K562 (cell line): ENCODE measurements around the gene ECT2L. TPM values are rescaled to one million over a fixed set of nuclear protein-coding genes. Genes with fewer than 3 reads are reported as not detected.

Experiments used
- ATAC-seq: fragments of 200-7000 bp; cut with Tn5 transposase; 3 replicates; pipeline ENCODE4 v1.9.1; 2020; ENCODE audit warnings: moderate library complexity
- BruUV-seq: library from RNA; stranded (reverse); fragments of 400-500 nt; replicated peaks from 2 replicates; lab custom pipeline; 2021; lab: Mats Ljungman, UMichigan
- CTCF ChIA-PET: fragments of 300-600 bp; formaldehyde crosslinking; extraction: SDS; loops from one replicate; lab custom pipeline; 2021; ENCODE audit warnings: low intra/inter-chr PET ratio; lab: Yijun Ruan, JAX
- POLR2A ChIA-PET: fragments of 300-600, 350-650 bp; sonication (Branson Sonifier 250); formaldehyde crosslinking; extraction: SDS; loops from one replicate; lab custom pipeline; 2021; ENCODE audit warnings: antibody characterized with exemption, inconsistent platforms; lab: Yijun Ruan, JAX
- DNase-seq, 4 experiments: peaks; one replicate each; pipeline versions ENCODE4 v3.0.0 to v3.0.0-alpha.2; 2011 to 2018; ENCODE audit warnings: low spot score in 3 of 4, mixed read lengths in 3 of 4; ENCODE audit errors: extremely low read depth in 1 of 4
- FAIRE-seq: peaks from 2 replicates; lab custom pipeline; 2011; peaks lifted over from hg19 to GRCh38; lab: Jason Lieb, UNC
- H2AFZ ChIP-seq: 2 replicates; pipeline ENCODE4 v1.6.0; 2011; ENCODE audit warnings: low read depth, low read length, control low read depth, inconsistent platforms
- H3K27ac ChIP-seq: fragments of 200-600 bp; 3 replicates; pipeline ENCODE4 v1.8.0; 2011; ENCODE audit warnings: low read depth, mild to moderate bottlenecking, control low read depth, inconsistent platforms, low read length, moderate library complexity, mixed read lengths; ENCODE audit errors: extremely low read depth
- H3K27me3 ChIP-seq, 2 experiments: fragments of 300-600 bp in 1 of 2; 2 replicates in 1 of 2; 3 replicates in 1 of 2; pipeline versions ENCODE4 v1.6.0 to v1.8.0; 2011; ENCODE audit warnings: inconsistent platforms in 2 of 2, low read length in 2 of 2, mild to moderate bottlenecking in 1 of 2, mixed read lengths in 1 of 2, moderate library complexity in 1 of 2; ENCODE audit not compliant: control insufficient read depth in 2 of 2, insufficient read depth in 2 of 2
- H3K36me3 ChIP-seq: fragments of 300-600 bp; 3 replicates; pipeline ENCODE4 v1.8.0; 2011; ENCODE audit warnings: mild to moderate bottlenecking, low read length, inconsistent platforms; ENCODE audit not compliant: control insufficient read depth, insufficient read depth
- H3K4me1 ChIP-seq, 2 experiments: fragments of 200-600 bp in 1 of 2; replicated peaks in 1 of 2; 2 replicates in 1 of 2; 3 replicates in 1 of 2; pipeline versions ENCODE4 v1.5.1 to v1.8.0; 2011; ENCODE audit warnings: inconsistent platforms in 2 of 2, low read length in 2 of 2, mild to moderate bottlenecking in 1 of 2, mixed read lengths in 1 of 2, moderate library complexity in 1 of 2; ENCODE audit not compliant: control insufficient read depth in 2 of 2, insufficient read depth in 2 of 2
- H3K4me2 ChIP-seq: 2 replicates; pipeline ENCODE4 v1.6.1; 2011; ENCODE audit warnings: low read length, control low read depth, inconsistent platforms, mixed read lengths; ENCODE audit not compliant: insufficient read depth
- H3K4me3 ChIP-seq: fragments of 200-600 bp; sonication (generic), shearing (Covaris generic); 2 replicates; pipeline ENCODE4 v1.5.1; 2016; ENCODE audit warnings: control low read depth, inconsistent platforms
- H3K79me2 ChIP-seq: fragments of 200-600 bp; 3 replicates; pipeline ENCODE4 v1.8.0; 2011; ENCODE audit warnings: low read length, inconsistent platforms; ENCODE audit not compliant: control insufficient read depth, insufficient read depth
- H3K9ac ChIP-seq, 2 experiments: 2 replicates each; pipeline versions ENCODE4 v1.6.0 to v1.6.1; 2011; ENCODE audit warnings: low read depth in 2 of 2, low read length in 2 of 2, control low read depth in 1 of 2, inconsistent platforms in 1 of 2, mild to moderate bottlenecking in 1 of 2, mixed read lengths in 1 of 2; ENCODE audit not compliant: insufficient read depth in 1 of 2
- H3K9me1 ChIP-seq: one replicate; pipeline ENCODE4 v1.6.0; 2011; ENCODE audit warnings: inconsistent platforms, mild to moderate bottlenecking, low read length, moderate library complexity; ENCODE audit not compliant: control insufficient read depth, insufficient read depth
- H3K9me3 ChIP-seq: replicated peaks from 2 replicates; pipeline ENCODE4 v1.5.1; 2011; ENCODE audit warnings: low read depth, low read length, inconsistent platforms; ENCODE audit not compliant: control insufficient read depth, insufficient read depth
- H4K20me1 ChIP-seq: replicated peaks from 2 replicates; pipeline ENCODE4 v1.6.1; 2011; ENCODE audit warnings: low read length, inconsistent platforms, mixed read lengths; ENCODE audit not compliant: control insufficient read depth, insufficient read depth
- ATF1 ChIP-seq, 2 experiments: fragments of 450-650 bp in 1 of 2; IDR thresholded peaks; 2 replicates each; pipeline ENCODE4 v1.6.1; 2016; ENCODE audit warnings: missing compliant biosample characterization in 1 of 2, missing genetic modification characterization in 1 of 2
- C11orf30 ChIP-seq: fragments of 450-650 bp; IDR thresholded peaks from 2 replicates; pipeline ENCODE4 v1.6.1; 2016; ENCODE audit warnings: low read depth, mild to moderate bottlenecking
- FUS ChIP-seq: fragments of 200-400 bp; formaldehyde crosslinking; optimal IDR thresholded peaks from 2 replicates; pipeline ENCODE3; 2017; ENCODE audit warnings: low read depth, low read length
- HDAC6 ChIP-seq: IDR thresholded peaks from 2 replicates; pipeline ENCODE4 v1.6.1; 2012; ENCODE audit warnings: low read depth, mild to moderate bottlenecking, control low read depth, inconsistent platforms, low read length, moderate library complexity
- HDAC8 ChIP-seq: fragments of 450-650 bp; IDR thresholded peaks from 2 replicates; pipeline ENCODE4 v1.6.1; 2016; ENCODE audit warnings: mild to moderate bottlenecking, missing genetic modification characterization, moderate library complexity, missing compliant biosample characterization
- NBN ChIP-seq: fragments of 450-650 bp; IDR thresholded peaks from 2 replicates; pipeline ENCODE4 v1.6.1; 2016; ENCODE audit warnings: low read depth, mild to moderate bottlenecking
- NFIX ChIP-seq: fragments of 250-450 bp; sonication (Bioruptor Pico); IDR thresholded peaks from 2 replicates; pipeline ENCODE4 v1.4.0; 2020; ENCODE audit warnings: low read depth, mild to moderate bottlenecking, moderate library complexity
- RUNX1 ChIP-seq: sonication (generic); IDR thresholded peaks from 2 replicates; pipeline ENCODE4 v1.6.1; 2016; ENCODE audit warnings: antibody characterized with exemption, low read depth
- ZNF23 ChIP-seq: fragments of 250-450 bp; sonication (Bioruptor Pico); IDR thresholded peaks from 2 replicates; pipeline ENCODE4 v1.4.0; 2020; ENCODE audit warnings: mild to moderate bottlenecking
- in situ Hi-C: fragments of 300-500 bp; cut with MboI; formaldehyde crosslinking; loops from 4 replicates; pipeline ENCODE4 v1.15.0; 2018; ENCODE audit warnings: inconsistent platforms, mixed read lengths
- intact Hi-C: fragments of 100-400 bp; cut with micrococcal nuclease; formaldehyde crosslinking; loops from 2 replicates; pipeline ENCODE4 v1.14.2; 2022
- polyA plus RNA-seq, 8 experiments: library from polyadenylated mRNA; depleted of rRNA in 4 of 8; stranded (reverse) in 5 of 8; unstranded in 3 of 8; fragments of >200 nt; fragmentation: Nextera tagmentation in 2 of 8; fragmentation: Illumina TruSeq in 1 of 8; extraction: Ambion mirVana in 2 of 8; extraction: Trizol in 1 of 8; gene quantifications; 2 replicates each; pipeline versions ENCODE4 v1.2.1 to v1.2.3, GENCODE V29; 2011 to 2014; ENCODE audit warnings: inconsistent platforms in 1 of 8, missing spikeins in 1 of 8
- total RNA-seq, 7 experiments: library from RNA; depleted of rRNA in 6 of 7; stranded (reverse); fragments of >200 nt in 6 of 7; fragmentation: Illumina TruSeq in 2 of 7; extraction: Trizol in 2 of 7; gene quantifications; 2 replicates each; pipeline versions ENCODE4 v1.2.1 to v1.2.3, GENCODE V29; 2011 to 2021; ENCODE audit warnings: low replicate concordance in 1 of 7
- TF ChIP-seq, protein P1 (sequence below), 2 experiments: fragments of 450-650 bp in 1 of 2; sonication (generic) in 1 of 2; formaldehyde crosslinking; conservative IDR thresholded peaks; 2 replicates each; pipeline versions ENCODE4 v1.4.0 to v1.8.1; 2020 to 2022; ENCODE audit warnings: mild to moderate bottlenecking in 1 of 2, missing genetic modification reagents in 1 of 2
- TF ChIP-seq, protein P2 (sequence below): sonication (generic); formaldehyde crosslinking; IDR thresholded peaks from 2 replicates; pipeline ENCODE4 v1.8.0; 2023; ENCODE audit warnings: mild to moderate bottlenecking, missing genetic modification reagents
- TF ChIP-seq, protein P3 (sequence below), 2 experiments: fragments of 450-650 bp; conservative IDR thresholded peaks; 2 replicates each; pipeline ENCODE4 v1.6.1; 2017; ENCODE audit warnings: mild to moderate bottlenecking in 2 of 2, moderate library complexity in 2 of 2
- TF ChIP-seq, protein P4 (sequence below): IDR thresholded peaks from 3 replicates; pipeline ENCODE4 v1.6.1; 2011; ENCODE audit warnings: borderline replicate concordance, mild to moderate bottlenecking; ENCODE audit not compliant: insufficient read length, insufficient read depth

ECT2L gene
- total and polyA plus RNA-seq, 9 of the 15 experiments (the other 6 are each of a cell fraction or from before 2014, with no cell fraction given), result 0.03 to 0.04 TPM; not detected in 7

DNA sequence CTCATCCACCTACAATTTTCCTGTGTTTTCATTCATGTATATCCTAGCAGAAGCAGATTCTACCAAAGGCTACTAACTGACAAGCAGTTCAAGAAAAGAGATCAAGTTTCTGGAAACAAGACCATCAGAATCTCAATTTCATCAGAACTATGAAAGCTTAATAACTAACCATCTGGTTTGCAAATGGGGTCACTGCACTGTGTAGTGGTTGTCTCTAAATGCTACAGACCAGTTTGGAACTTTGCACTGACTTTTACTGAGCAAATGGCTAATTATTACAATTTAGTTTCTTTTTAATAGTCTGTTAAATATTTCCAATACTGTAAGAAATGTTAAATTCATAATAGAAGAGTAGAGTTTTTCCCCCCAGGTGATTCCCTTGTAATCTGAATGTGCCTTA lies 127.7 kb downstream of the ECT2L start:
- FAIRE-seq (no peak), DNase-seq (no peak), ATAC-seq (no peak)
- no peaks in the 10 kb centered on the region for H3K4me1 ChIP-seq
- no peak overlapping the region for H3K4me2 ChIP-seq
- H3K79me2 ChIP-seq, result no peaks in the 10 kb centered on the region
- intact Hi-C loops, result no loop called here
- H3K4me3 ChIP-seq, result no peak overlapping the region
- in situ Hi-C loops, result no loop called here
- no peak for TF ChIP-seq ATF1 (CRISPR knock-in tag; IDR thresholded peaks at IDR 0.05)
- no peak for TF ChIP-seq ATF1 (tag; IDR thresholded peaks at IDR 0.05)
- TF ChIP-seq HDAC6, result no peak
- TF ChIP-seq, protein P1, sequence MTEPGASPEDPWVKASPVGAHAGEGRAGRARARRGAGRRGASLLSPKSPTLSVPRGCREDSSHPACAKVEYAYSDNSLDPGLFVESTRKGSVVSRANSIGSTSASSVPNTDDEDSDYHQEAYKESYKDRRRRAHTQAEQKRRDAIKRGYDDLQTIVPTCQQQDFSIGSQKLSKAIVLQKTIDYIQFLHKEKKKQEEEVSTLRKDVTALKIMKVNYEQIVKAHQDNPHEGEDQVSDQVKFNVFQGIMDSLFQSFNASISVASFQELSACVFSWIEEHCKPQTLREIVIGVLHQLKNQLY (CRISPR knock-in tag; conservative IDR thresholded peaks at IDR 0.05), result no peak
- TF ChIP-seq, protein P2, sequence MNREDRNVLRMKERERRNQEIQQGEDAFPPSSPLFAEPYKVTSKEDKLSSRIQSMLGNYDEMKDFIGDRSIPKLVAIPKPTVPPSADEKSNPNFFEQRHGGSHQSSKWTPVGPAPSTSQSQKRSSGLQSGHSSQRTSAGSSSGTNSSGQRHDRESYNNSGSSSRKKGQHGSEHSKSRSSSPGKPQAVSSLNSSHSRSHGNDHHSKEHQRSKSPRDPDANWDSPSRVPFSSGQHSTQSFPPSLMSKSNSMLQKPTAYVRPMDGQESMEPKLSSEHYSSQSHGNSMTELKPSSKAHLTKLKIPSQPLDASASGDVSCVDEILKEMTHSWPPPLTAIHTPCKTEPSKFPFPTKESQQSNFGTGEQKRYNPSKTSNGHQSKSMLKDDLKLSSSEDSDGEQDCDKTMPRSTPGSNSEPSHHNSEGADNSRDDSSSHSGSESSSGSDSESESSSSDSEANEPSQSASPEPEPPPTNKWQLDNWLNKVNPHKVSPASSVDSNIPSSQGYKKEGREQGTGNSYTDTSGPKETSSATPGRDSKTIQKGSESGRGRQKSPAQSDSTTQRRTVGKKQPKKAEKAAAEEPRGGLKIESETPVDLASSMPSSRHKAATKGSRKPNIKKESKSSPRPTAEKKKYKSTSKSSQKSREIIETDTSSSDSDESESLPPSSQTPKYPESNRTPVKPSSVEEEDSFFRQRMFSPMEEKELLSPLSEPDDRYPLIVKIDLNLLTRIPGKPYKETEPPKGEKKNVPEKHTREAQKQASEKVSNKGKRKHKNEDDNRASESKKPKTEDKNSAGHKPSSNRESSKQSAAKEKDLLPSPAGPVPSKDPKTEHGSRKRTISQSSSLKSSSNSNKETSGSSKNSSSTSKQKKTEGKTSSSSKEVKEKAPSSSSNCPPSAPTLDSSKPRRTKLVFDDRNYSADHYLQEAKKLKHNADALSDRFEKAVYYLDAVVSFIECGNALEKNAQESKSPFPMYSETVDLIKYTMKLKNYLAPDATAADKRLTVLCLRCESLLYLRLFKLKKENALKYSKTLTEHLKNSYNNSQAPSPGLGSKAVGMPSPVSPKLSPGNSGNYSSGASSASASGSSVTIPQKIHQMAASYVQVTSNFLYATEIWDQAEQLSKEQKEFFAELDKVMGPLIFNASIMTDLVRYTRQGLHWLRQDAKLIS (CRISPR knock-in tag), result no peak
- TF ChIP-seq ZNF23 (CRISPR knock-in tag), result no peak
- TF ChIP-seq HDAC8 (tag), result no peak
- TF ChIP-seq FUS, result no peak
- TF ChIP-seq NBN, result no peak
- TF ChIP-seq C11orf30, result no peak
- no peak for TF ChIP-seq RUNX1
- no peak for TF ChIP-seq NFIX (CRISPR knock-in tag)
- TF ChIP-seq, protein P3, sequence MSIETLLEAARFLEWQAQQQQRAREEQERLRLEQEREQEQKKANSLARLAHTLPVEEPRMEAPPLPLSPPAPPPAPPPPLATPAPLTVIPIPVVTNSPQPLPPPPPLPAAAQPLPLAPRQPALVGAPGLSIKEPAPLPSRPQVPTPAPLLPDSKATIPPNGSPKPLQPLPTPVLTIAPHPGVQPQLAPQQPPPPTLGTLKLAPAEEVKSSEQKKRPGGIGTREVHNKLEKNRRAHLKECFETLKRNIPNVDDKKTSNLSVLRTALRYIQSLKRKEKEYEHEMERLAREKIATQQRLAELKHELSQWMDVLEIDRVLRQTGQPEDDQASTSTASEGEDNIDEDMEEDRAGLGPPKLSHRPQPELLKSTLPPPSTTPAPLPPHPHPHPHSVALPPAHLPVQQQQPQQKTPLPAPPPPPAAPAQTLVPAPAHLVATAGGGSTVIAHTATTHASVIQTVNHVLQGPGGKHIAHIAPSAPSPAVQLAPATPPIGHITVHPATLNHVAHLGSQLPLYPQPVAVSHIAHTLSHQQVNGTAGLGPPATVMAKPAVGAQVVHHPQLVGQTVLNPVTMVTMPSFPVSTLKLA (conservative IDR thresholded peaks at IDR 0.05), result no peak
- TF ChIP-seq, protein P4, sequence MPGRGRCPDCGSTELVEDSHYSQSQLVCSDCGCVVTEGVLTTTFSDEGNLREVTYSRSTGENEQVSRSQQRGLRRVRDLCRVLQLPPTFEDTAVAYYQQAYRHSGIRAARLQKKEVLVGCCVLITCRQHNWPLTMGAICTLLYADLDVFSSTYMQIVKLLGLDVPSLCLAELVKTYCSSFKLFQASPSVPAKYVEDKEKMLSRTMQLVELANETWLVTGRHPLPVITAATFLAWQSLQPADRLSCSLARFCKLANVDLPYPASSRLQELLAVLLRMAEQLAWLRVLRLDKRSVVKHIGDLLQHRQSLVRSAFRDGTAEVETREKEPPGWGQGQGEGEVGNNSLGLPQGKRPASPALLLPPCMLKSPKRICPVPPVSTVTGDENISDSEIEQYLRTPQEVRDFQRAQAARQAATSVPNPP, result no peak
- H3K9me3 ChIP-seq, result no peaks in the 10 kb centered on the region
- no peak overlapping the region for H3K9ac ChIP-seq
- H4K20me1 ChIP-seq, result no peaks in the 10 kb centered on the region
- no peaks in the 10 kb centered on the region for H3K27me3 ChIP-seq
- ChIA-PET POLR2A (no interaction called here), CTCF (no interaction called here)
- no peak overlapping the region for H3K27ac ChIP-seq
- no peak overlapping the region for H2AFZ ChIP-seq
- no TSS peak for BruUV-seq
- H3K36me3 ChIP-seq, result peaks cover 5% of the 10 kb centered on the region; the same call in 1 of the 3 replicates
- H3K9me1 ChIP-seq, result no peaks in the 10 kb centered on the region
